Esophagus muscularis mucosa (tissue), 4 donors: ENCODE data around the gene AGAP1. TPM values are rescaled to one million over a fixed set of nuclear protein-coding genes. Genes with fewer than 3 reads are reported as not detected.

Experiments used
- DNase-seq: peaks from one replicate; pipeline ENCODE4 v3.0.0-alpha.2; 2017; ENCODE audit errors: extremely low spot score
- H3K27ac ChIP-seq, 4 donors: fragments of 200-600 bp; sonication (generic); replicated peaks in 1 of 4; 1 replicate in 3 of 4; 2 replicates in 1 of 4; pipeline ENCODE4 v1.5.1; 2016 to 2019; ENCODE audit warnings: mild to moderate bottlenecking in 1 of 4
- H3K27me3 ChIP-seq, 4 donors: fragments of 200-600 bp; sonication (generic); one replicate each; pipeline versions ENCODE4 v1.5.1 to v1.6.0; 2016 to 2019
- H3K36me3 ChIP-seq, 4 donors: fragments of 200-600 bp; sonication (generic); one replicate each; pipeline ENCODE4 v1.5.1; 2016 to 2019
- H3K4me1 ChIP-seq, 4 donors: fragments of 200-600 bp; sonication (generic); one replicate each; pipeline ENCODE4 v1.5.1; 2016 to 2019
- H3K4me3 ChIP-seq, 4 donors: fragments of 200-600 bp; sonication (generic); 1 replicate in 2 of 4; 2 replicates in 2 of 4; pipeline ENCODE4 v1.5.1; 2016 to 2019; ENCODE audit warnings: mild to moderate bottlenecking in 4 of 4, moderate library complexity in 1 of 4
- H3K9me3 ChIP-seq, 4 donors: fragments of 200-600 bp; sonication (generic); 1 replicate in 3 of 4; 2 replicates in 1 of 4; pipeline ENCODE4 v1.5.1; 2016 to 2019
- EP300 ChIP-seq: sonication (generic); formaldehyde crosslinking; IDR thresholded peaks from one replicate; pipeline ENCODE4 v1.6.1; 2017; ENCODE audit warnings: antibody characterized with exemption
- POLR2A ChIP-seq: fragments of 450-650 bp; IDR thresholded peaks from one replicate; pipeline ENCODE4 v1.6.1; 2017; ENCODE audit warnings: antibody characterized with exemption, moderate library complexity, mild to moderate bottlenecking, low read depth
- POLR2AphosphoS5 ChIP-seq, 2 donors: sonication (generic); formaldehyde crosslinking; IDR thresholded peaks; one replicate each; pipeline ENCODE4 v1.6.1; 2017; ENCODE audit warnings: antibody characterized with exemption in 2 of 2
- WGBS: methylation state at CpG from one replicate; pipeline ENCODE4 v1.1.5; 2018; 5-methylcytosine and 5-hydroxymethylcytosine counted together
- intact Hi-C: fragments of 100-400 bp; cut with DNase I; formaldehyde crosslinking; loops from one replicate; pipeline ENCODE4 v1.15.1; 2023
- total RNA-seq, 4 donors: library from RNA; depleted of rRNA; stranded (reverse); fragments of >200 nt; gene quantifications; one replicate each; pipeline versions ENCODE4 v1.1.0 to v1.2.1, GENCODE V29; 2016
- TF ChIP-seq, protein P1 (sequence below), 3 experiments: fragments of 200-600 bp in 2 of 3; fragments of 450-650 bp in 1 of 3; sonication (generic) in 2 of 3; IDR thresholded peaks; one replicate each; pipeline ENCODE4 v1.5.1; 2017 to 2019; ENCODE audit warnings: antibody characterized with exemption in 3 of 3, mild to moderate bottlenecking in 2 of 3, moderate library complexity in 1 of 3

Gene AGAP1
- total RNA-seq, 4 donors from 2014 or later: 37.9 to 62.4 (median 47.2) TPM

DNA sequence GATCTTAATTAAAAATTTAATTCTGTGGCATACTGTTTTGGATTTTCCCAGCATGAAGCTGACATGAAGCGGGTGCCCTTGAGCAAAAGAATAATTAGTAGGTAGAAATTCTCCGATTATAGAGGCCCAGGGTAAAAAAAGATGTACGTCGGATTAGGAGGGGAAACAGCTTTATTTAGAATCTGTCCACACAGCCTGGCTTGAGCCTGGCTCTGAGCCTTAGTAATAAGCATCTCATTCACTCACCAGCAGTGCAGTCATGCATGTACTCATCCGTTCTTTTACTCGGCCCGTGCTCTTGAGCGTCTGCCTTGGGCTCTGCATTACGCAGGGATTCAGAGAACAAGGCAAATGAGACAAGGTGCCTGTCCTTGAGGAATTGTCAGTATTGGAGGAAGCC, 219.3 kb downstream of the AGAP1 start:
- no peaks in the 10 kb centered on the region for H3K9me3 ChIP-seq
- H3K4me3 ChIP-seq: no peak overlapping the region
- no peak overlapping the region for H3K27ac ChIP-seq
- 88% methylated on average over 9 of the region's 9 CpGs for WGBS
- peaks cover 0 to 25% (median 13%) of the 10 kb centered on the region in 4 donors for H3K36me3 ChIP-seq
- DNase-seq: no peak
- H3K4me1 ChIP-seq: peaks cover 0 to 55% (median 38%) of the 10 kb centered on the region in 4 donors
- TF ChIP-seq POLR2AphosphoS5 (IDR thresholded peaks at IDR 0.05): no peak
- no peak for TF ChIP-seq EP300
- TF ChIP-seq, protein P1, sequence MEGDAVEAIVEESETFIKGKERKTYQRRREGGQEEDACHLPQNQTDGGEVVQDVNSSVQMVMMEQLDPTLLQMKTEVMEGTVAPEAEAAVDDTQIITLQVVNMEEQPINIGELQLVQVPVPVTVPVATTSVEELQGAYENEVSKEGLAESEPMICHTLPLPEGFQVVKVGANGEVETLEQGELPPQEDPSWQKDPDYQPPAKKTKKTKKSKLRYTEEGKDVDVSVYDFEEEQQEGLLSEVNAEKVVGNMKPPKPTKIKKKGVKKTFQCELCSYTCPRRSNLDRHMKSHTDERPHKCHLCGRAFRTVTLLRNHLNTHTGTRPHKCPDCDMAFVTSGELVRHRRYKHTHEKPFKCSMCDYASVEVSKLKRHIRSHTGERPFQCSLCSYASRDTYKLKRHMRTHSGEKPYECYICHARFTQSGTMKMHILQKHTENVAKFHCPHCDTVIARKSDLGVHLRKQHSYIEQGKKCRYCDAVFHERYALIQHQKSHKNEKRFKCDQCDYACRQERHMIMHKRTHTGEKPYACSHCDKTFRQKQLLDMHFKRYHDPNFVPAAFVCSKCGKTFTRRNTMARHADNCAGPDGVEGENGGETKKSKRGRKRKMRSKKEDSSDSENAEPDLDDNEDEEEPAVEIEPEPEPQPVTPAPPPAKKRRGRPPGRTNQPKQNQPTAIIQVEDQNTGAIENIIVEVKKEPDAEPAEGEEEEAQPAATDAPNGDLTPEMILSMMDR (IDR thresholded peaks at IDR 0.05): no peak
- TF ChIP-seq POLR2A: no peak
- intact Hi-C loops: no loop called here
- H3K27me3 ChIP-seq: no peaks in the 10 kb centered on the region

DNA sequence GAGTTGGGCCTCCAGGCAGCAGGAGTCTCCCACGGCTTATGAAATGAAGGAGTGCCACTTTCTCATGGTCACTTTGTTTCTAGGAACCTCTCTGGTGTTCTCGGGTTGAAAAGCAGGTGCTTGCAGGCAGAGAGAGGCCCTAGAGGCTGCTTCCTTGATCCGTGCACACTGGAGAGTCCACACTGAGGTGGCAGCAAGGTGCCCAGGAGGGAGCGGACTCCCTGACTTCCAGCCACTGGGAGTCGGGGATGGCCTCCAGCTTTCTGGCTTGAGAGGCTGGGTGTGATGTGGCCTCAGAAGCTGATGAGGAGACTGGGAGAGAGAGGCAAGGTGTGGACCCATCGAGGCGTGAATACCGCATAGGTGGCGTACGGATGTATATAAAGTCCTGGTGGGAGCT, 221.8 kb downstream of the AGAP1 start:
- Histone ChIP-seq H3K36me3 (peaks cover 0 to 20% (median 11%) of the 10 kb centered on the region in 4 donors), H3K27ac (no peak overlapping the region), H3K27me3 (no peaks in the 10 kb centered on the region), H3K4me1 (peaks cover 0 to 45% (median 33%) of the 10 kb centered on the region in 4 donors), H3K4me3 (no peak overlapping the region), H3K9me3 (no peaks in the 10 kb centered on the region)
- WGBS: 96% methylated on average over 10 of the region's 10 CpGs
- intact Hi-C loops: no loop called here
- TF ChIP-seq POLR2AphosphoS5 (IDR thresholded peaks at IDR 0.05) (no peak), POLR2A (no peak), EP300 (no peak)
- TF ChIP-seq, protein P1 (IDR thresholded peaks at IDR 0.05): no peak
- DNase-seq: no peak

DNA sequence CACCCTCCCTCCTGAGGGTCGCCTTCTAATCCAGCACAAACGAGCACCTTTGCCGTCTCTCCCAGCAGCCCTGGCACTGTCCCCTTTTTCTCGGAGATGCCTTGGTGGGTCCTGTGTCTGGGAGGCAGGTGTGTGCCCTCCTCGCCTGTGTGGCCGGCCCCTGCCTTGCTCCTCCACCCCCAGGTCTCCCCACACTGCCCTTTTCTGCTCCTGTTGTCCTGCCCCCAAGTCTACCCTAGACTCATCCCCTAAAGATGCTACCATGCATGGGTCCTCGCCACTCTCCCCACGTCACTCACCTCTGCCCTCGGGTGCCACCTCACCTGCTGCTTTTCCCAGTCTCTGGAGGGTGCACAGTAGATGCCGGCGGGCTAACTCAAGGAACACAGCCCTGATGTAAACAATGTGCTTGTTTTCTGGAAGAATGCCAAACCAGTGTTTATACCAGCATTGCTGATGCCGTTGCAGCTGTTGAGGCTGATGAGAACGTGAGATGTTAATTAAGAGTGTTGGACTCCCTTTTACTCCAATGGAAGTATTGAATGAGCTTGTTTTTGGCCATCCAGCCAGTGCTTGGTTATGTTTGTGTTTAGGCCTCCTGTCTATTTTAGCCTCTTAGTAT, 223.1 kb downstream of the AGAP1 start:
- H3K27ac ChIP-seq: no peak overlapping the region
- no peak overlapping the region for H3K4me3 ChIP-seq
- intact Hi-C loops: no loop called here
- peaks cover 0 to 32% (median 24%) of the 10 kb centered on the region in 4 donors for H3K4me1 ChIP-seq
- no peak for TF ChIP-seq EP300
- TF ChIP-seq, protein P1 (IDR thresholded peaks at IDR 0.05): no peak
- WGBS: 66% methylated on average over 13 of the region's 13 CpGs
- peaks cover 0 to 9% (median 4%) of the 10 kb centered on the region in 4 donors for H3K36me3 ChIP-seq
- H3K27me3 ChIP-seq: no peaks in the 10 kb centered on the region
- H3K9me3 ChIP-seq: no peaks in the 10 kb centered on the region
- DNase-seq: no peak

DNA sequence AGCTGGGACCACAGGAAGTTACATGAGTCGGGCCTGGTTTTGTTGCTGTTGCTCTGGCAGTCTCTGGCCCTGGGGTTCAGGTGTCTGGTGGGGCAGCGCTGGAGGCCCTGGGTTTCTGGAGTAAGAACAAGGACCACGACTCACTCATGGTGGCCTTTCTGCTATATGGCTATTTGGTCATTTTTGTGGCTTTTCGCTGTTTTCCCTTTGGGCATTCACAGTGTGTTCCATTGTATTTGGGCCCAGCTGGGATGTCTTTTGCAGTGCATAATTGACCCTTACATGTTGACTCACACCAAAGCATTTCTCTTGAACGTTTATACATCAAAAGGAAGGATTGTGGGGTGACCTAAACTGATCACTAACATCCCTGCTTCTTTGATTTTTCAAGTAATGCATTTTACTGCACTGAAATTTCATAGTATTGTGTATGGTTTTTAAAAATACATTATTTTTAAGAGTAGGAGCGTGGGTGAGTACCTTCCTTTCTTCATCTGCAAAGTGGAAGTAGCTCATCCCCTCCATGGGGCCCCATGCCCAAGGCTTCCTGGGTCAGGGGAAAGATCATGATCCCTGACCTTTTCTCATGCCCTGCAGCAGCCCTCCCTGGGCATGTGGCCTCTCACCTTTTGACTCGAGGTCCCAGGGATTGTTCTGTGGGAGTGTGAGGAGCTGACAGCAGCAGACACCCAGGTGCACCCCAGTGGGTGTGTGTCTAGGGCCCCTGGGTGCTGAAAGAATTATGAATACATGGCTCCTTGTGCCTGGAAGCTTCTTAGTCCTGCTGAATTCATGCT, 225.5 kb downstream of the AGAP1 start:
- 89% methylated on average over 6 of the region's 7 CpGs for WGBS
- peaks cover 0 to 9% (median 4%) of the 10 kb centered on the region in 4 donors for H3K36me3 ChIP-seq
- H3K4me1 ChIP-seq: peaks cover 7 to 44% (median 33%) of the 10 kb centered on the region in 4 donors
- H3K9me3 ChIP-seq: no peaks in the 10 kb centered on the region
- DNase-seq: no peak
- H3K27ac ChIP-seq: no peak overlapping the region
- TF ChIP-seq EP300 (no peak), POLR2A (no peak), POLR2AphosphoS5 (IDR thresholded peaks at IDR 0.05) (no peak)
- TF ChIP-seq, protein P1 (IDR thresholded peaks at IDR 0.05): no peak
- no peak overlapping the region for H3K4me3 ChIP-seq
- no peaks in the 10 kb centered on the region for H3K27me3 ChIP-seq
- intact Hi-C loops: no loop called here
